HG03469 (cell line): ENCODE measurements around the gene NXPH1.
A peak's percentile ranks its signal among the peaks of the same experiment; 100 is the strongest.

Experiments used
- ATAC-seq: cut with Tn5 transposase; IDR thresholded peaks from one replicate; pipeline ENCODE4 v1.9.1; 2021; ENCODE audit warnings: mild to moderate bottlenecking, moderate library complexity, moderate number of reproducible peaks; ENCODE audit not compliant: unreplicated experiment

The NXPH1 gene

DNA sequence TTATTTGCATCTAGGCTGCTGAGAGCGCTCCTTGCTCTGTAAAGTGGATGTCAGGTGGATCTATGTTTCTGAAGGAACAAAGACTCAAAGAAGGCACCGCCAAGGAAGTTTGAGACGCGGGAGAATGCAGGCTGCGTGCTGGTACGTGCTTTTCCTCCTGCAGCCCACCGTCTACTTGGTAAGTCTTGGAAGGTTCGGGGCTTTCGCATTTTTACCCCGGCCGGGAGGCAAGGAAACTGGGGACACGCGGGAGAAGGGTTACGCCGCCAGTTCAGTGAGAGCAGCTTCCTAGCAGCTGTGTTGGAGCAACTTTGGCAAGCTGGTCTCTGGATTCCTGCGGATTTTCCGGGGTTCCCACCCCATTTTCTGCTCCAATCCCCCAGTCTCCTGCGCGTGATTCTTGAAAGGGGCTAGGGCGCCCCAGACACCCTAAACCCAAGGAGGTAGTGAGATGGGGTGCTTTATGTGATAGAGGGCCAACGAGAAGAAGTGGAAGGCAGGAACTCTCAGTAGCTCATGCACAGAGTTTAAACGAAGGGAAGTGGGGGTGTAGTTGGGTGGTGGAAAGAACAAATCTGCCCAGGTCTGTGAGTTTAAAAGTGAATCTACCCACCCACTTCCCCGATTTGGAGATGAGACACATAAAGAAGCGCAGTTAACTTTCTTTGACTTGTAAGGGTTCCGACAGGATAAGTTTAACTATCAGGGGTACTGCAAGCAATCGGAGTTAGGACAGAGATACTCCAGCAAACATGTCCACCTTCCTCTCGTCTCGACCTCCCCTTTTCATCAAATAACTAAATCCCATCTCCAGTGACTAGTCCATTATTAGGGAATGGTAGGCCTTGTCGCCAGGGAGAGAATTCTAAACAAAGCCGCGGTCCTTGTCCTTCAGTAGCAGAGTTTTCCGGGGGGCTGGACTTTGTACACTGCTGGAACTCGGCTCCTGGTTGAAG lies 2.5 kb downstream of the NXPH1 start:
- ATAC-seq: no peak

DNA sequence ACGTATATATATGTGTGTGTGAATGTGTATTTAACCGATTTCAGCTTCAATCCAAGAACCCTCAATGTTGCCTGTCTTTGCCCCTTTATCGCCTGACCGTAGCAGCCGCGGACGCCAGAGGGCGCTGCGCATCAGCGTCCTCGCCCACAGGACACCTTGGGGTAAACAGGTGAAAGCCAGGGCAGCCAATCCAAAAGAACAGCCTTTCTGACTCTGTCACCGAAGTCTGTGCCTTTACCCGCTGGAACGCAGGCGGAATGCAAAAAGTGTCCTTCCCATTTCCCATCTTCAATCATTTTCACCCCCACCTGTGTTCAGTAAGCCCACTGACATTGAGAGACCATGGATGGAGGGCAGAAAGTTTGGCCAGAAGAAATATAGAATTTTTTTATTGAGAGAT lies 3.6 kb downstream of the NXPH1 start:
- ATAC-seq: peak; percentile 83

- no peak for ATAC-seq
These were observed 4.2 kb downstream of the NXPH1 start for GRCh38 chr7:8437606-8438005.

DNA sequence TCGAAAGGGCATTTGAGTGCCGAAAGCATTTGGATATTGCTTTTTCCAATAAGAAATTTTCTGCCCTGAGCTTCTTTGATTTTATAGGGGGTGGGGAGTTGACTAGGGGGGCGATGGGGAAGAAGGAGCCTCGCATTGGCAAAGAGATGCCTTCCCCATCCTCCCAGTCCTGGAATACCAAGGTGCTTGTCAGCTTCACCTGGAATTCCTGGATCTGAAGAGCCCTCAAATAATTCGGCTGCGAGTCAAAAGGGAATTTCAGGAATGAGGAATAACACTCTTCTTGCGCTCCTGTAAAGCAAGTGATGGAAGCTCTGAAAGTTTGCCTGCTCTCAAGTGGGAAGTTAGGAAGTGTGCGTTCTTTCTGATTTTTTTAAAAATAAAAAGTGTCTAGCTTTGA lies 7.3 kb downstream of the NXPH1 start:
- ATAC-seq: no peak

DNA sequence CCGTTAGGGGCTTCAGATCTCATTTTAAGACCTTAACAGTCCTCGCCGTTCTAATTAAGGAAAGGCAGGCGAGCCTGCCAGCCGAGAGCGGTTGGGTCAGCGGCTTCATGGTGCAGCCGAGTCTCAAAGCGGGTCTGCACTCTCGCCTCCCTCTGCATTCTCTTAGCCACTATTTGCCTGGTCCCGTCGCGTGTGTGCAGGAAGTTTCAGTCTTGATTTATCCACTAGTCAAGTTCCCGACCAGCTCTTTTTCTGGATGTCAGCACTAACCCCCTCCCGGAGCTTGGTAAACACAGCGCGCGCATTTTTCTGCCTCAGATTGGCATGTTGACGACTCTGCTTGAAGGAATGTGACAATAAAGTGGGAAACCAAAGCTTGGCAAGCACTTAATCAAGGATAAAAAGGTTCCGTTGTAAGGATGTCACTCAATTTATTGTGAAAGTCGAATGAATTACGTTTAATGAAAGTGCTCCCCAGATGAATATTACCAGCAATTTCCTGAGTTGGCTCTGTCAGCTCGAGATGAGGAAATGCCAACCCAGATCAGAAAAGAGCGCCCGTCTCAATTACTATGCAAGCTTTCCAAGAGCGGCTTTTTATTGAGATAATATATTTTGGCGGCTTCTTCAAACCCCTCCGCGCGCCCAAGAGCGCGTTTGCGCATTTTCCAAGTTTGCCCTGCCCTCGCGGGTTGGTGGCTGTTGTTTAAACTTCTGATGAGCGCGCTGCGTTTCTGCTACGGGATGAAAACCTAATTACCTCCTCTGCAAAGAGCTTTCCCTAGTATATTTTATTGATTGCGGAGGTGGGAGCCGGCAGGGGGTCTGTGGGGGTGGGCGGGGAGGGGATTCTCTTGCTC lies 7.9 kb downstream of the NXPH1 start:
- no peak for ATAC-seq

- no peak for ATAC-seq
These were observed 8.8 kb downstream of the NXPH1 start for GRCh38 chr7:8442051-8442813.

DNA sequence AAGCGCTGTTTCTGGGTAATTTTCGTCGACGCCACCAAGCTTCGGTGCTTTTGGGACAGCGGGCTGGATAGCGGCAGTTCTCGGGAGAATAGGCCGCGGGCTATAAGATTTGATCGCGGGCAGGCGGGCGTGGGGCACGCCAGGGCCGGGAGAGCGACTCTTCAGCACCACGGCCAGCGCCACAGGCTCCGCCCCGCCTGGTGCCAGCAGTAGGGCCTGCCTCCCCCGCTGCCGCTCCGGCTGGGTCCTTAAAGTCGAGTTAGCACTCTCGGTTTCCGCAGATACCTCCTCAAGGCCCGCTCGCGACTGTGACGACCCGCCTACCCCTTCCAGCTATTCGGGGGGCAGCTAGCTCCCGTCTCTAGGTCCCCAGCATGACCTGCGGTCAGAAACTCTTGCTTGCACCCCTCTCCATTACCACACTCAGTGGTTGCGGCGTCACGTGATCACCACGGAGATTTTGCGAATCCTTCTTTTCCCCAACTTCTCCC lies 9.4 kb downstream of the NXPH1 start:
- ATAC-seq: no peak

DNA sequence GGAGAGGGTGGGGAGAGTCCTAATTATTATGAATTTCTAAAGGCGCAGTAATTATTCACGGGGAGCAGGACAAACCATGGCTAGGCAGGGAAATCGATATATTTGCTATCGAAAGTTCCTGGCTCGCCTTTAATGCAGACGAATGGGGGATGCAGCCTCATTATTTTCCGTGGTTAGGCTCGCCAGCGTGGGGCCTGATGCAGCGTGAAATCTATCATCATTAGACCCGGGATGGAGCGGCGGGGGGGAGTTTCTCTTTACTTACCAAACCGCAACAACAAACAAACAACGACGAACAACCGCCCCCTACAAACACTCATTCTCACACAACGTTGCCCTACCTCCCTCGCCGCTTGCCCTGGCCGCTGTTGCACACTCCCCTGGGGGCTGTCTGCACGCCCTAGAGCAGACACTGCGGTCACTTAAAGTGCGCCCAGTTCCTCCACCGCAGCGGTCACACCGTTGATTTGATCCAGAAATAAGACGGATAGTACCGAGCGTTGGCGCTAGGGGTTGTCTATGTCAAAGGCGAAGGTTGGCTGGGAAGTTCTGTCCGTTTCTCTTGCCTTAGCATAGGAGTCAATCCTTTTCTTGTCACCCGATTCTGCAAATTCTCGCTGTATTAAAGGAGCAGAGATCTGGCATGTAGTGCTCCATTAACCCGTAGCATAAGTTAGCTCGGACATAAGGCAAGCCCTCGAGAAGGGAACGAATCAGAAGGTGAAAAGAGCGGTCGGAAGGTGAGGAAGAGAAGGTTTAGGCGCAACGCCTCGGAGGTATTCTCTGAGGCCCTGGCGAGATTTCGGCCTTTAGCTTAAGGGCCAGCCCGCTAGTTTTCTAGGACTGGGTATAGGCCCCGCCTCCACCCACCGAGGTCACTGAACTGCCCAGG lies 10.4 kb downstream of the NXPH1 start:
- ATAC-seq: no peak

GRCh38 chr7:8444468-8444769 lies 11.0 kb downstream of the NXPH1 start:
- ATAC-seq: no peak

DNA sequence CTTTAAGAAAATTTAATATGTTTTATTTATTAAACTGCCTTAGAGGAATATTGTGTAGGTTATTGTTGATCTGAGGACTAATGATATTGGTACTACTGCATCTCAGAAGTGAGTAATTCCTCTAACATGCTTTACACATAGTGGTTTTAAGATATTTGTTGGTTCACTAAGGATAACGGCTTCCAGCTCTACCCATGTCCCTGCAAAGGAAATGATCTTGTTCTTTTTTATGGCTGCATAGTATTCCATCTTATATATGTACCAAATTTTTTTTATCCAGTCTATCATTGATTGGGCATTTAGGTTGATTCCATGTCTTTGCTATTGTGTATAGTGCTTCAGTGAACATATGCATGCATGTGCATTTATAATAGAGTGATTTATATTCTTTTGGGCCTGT lies 20.1 kb downstream of the NXPH1 start:
- ATAC-seq: no peak

- no peak for ATAC-seq
These were observed 22.0 kb downstream of the NXPH1 start for GRCh38 chr7:8455426-8455825.

DNA sequence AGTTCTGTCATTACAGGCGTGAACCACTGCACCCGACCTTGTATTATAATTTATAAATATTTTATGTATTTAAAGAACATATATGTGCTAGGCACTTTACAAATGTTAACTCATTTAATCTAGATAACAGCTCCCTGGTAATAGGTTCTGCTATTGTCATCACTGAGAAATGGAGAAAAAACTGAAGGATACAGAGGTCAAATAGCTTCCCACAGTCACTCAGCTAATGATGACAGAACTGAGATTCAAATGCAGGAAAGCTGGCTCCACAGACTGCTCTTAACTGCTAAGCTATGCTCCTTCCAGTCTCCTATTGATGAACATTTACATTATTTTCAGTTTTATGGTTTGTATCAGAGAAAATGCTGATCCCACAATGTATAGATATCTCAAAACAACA lies 28.9 kb downstream of the NXPH1 start:
- no peak for ATAC-seq

GRCh38 chr7:8465338-8465737 lies 31.9 kb downstream of the NXPH1 start:
- no peak for ATAC-seq

GRCh38 chr7:8480527-8480926 lies 47.1 kb downstream of the NXPH1 start:
- ATAC-seq: no peak

- no peak for ATAC-seq
These were observed 47.7 kb downstream of the NXPH1 start for GRCh38 chr7:8481096-8481495.

- no peak for ATAC-seq
These were observed 48.5 kb downstream of the NXPH1 start for GRCh38 chr7:8481752-8482446.

DNA sequence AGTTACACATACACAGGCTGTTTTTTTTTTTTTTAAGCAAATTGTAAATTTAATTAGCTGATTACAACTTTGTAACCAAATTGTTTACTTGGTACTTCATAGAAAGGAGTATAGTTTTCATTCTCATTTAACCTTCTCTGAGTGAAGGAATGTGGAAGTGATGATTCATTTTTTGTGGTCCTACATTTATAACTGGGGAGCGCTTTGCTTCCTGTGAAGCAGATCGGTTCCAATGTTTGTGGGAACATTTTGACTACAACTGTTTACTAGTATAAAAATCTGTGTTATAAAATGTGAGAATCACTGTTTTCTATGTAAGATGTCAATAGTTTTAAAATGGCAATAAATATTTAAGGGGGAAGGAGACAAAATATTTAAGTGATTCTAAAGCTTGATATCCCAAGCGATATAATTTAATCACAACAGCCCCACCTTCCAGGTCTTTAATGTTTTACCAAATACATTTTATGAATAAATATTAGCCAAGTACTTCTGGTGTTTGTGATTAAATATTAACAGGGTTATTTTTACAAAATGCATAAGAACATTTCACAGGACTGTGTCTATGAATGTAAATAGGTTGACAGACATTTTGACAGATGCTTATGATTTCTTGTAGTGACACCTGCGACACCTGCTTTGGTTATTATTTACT lies 57.1 kb downstream of the NXPH1 start:
- no peak for ATAC-seq

DNA sequence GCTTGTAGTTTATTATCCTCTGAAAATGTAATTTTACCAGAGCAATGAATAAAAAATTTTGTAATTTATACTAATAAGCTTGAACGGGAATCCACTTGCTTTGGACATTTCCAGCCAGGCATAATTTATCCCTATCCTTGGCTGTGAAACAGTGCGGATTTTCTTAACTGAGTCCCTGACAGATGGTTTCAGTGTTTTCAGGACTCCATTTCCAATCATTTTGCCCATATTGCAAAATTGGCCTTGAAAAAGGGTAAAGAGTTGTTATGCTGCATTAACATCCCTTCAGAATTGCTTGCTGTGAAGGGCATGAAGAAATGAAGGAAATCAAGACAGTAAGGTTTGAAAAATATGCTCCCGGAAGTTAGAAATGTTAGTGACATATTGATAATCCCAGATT lies 57.7 kb downstream of the NXPH1 start:
- no peak for ATAC-seq
